H9 (cell line): Measurements from ENCODE around the gene ZIM2. TPM values are rescaled to one million over a fixed set of nuclear protein-coding genes. Genes with fewer than 3 reads are reported as not detected.

Experiments used
- DNase-seq: peaks from one replicate; pipeline ENCODE4 v3.0.0-alpha.2; 2017
- H2AFZ ChIP-seq: one replicate; pipeline ENCODE4 v1.6.1; 2013; ENCODE audit warnings: mild to moderate bottlenecking, low read length, control low read depth, moderate library complexity
- H2AK5ac ChIP-seq: 2 replicates; pipeline ENCODE4 v1.6.1; 2013; ENCODE audit warnings: low read length, control low read depth, mixed read lengths; ENCODE audit not compliant: insufficient read length
- H2BK120ac ChIP-seq: one replicate; pipeline ENCODE4 v1.6.1; 2013; ENCODE audit warnings: low read depth, mild to moderate bottlenecking, low read length, control low read depth, inconsistent platforms; ENCODE audit not compliant: poor library complexity, severe bottlenecking
- H2BK12ac ChIP-seq: 2 replicates; pipeline ENCODE4 v1.6.1; 2013; ENCODE audit warnings: low read length, control low read depth, mixed read lengths, low read depth; ENCODE audit not compliant: insufficient read length
- H2BK15ac ChIP-seq: 2 replicates; pipeline ENCODE4 v1.6.1; 2013; ENCODE audit warnings: low read depth, low read length, control low read depth
- H2BK20ac ChIP-seq: one replicate; pipeline ENCODE4 v1.6.1; 2013; ENCODE audit warnings: low read depth, mild to moderate bottlenecking, low read length, control low read depth, inconsistent platforms; ENCODE audit not compliant: poor library complexity, severe bottlenecking
- H2BK5ac ChIP-seq: 2 replicates; pipeline ENCODE4 v1.6.1; 2013; ENCODE audit warnings: low read length, control low read depth, mixed read lengths; ENCODE audit not compliant: insufficient read length
- H3K14ac ChIP-seq: 2 replicates; pipeline ENCODE4 v1.6.1; 2013; ENCODE audit warnings: low read length, control low read depth; ENCODE audit not compliant: insufficient read depth
- H3K18ac ChIP-seq: 2 replicates; pipeline ENCODE4 v1.6.1; 2013; ENCODE audit warnings: low read depth, mild to moderate bottlenecking, mixed read lengths, low read length, control low read depth; ENCODE audit not compliant: insufficient read length
- H3K23ac ChIP-seq: 2 replicates; pipeline ENCODE4 v1.6.1; 2013; ENCODE audit warnings: low read length, control low read depth, mixed read lengths, low read depth; ENCODE audit not compliant: insufficient read length
- H3K23me2 ChIP-seq: 2 replicates; pipeline ENCODE4 v1.6.1; 2013; ENCODE audit warnings: low read depth, mild to moderate bottlenecking, mixed read lengths, low read length, control low read depth; ENCODE audit not compliant: insufficient read length, poor library complexity, severe bottlenecking
- H3K27ac ChIP-seq: 2 replicates; pipeline ENCODE4 v1.5.1; 2013; ENCODE audit warnings: low read length, control low read depth, mixed read lengths, low read depth; ENCODE audit not compliant: insufficient read length
- H3K27me3 ChIP-seq: 2 replicates; pipeline ENCODE4 v1.6.1; 2013; ENCODE audit warnings: low read length, control low read depth, inconsistent platforms; ENCODE audit not compliant: insufficient read depth
- H3K4ac ChIP-seq: 2 replicates; pipeline ENCODE4 v1.6.1; 2013; ENCODE audit warnings: low read depth, mild to moderate bottlenecking, control low read depth, inconsistent platforms, low read length, moderate library complexity
- H3K4me1 ChIP-seq: 2 replicates; pipeline ENCODE4 v1.6.1; 2013; ENCODE audit warnings: low read length, control low read depth, inconsistent platforms; ENCODE audit not compliant: insufficient read depth
- H3K4me2 ChIP-seq: 2 replicates; pipeline ENCODE4 v1.6.1; 2013; ENCODE audit warnings: low read length, control low read depth, mixed read lengths; ENCODE audit not compliant: insufficient read length, insufficient read depth
- H3K56ac ChIP-seq: 2 replicates; pipeline ENCODE4 v1.6.1; 2013; ENCODE audit warnings: low read depth, mild to moderate bottlenecking, mixed read lengths, low read length, control low read depth; ENCODE audit not compliant: insufficient read length
- H3K79me1 ChIP-seq: 2 replicates; pipeline ENCODE4 v1.6.1; 2013; ENCODE audit warnings: low read depth, mild to moderate bottlenecking, moderate library complexity, low read length, control low read depth, inconsistent platforms; ENCODE audit not compliant: insufficient read depth, poor library complexity, severe bottlenecking
- H3K79me2 ChIP-seq: 2 replicates; pipeline ENCODE4 v1.6.1; 2013; ENCODE audit warnings: low read length, control low read depth, inconsistent platforms; ENCODE audit not compliant: insufficient read depth
- H3K9ac ChIP-seq: 2 replicates; pipeline ENCODE4 v1.6.1; 2013; ENCODE audit warnings: low read length, control low read depth, mixed read lengths; ENCODE audit not compliant: insufficient read length; ENCODE audit errors: extremely low read depth
- H3K9me3 ChIP-seq: one replicate; pipeline ENCODE4 v1.6.1; 2013; ENCODE audit warnings: low read depth, low read length, inconsistent platforms; ENCODE audit not compliant: control insufficient read depth
- H3T11ph ChIP-seq: one replicate; pipeline ENCODE4 v1.6.1; 2013; ENCODE audit warnings: mild to moderate bottlenecking, low read length, control low read depth, inconsistent platforms
- H4K20me1 ChIP-seq: one replicate; pipeline ENCODE4 v1.6.1; 2013; ENCODE audit not compliant: control insufficient read depth, insufficient read length, insufficient read depth
- H4K5ac ChIP-seq: 2 replicates; pipeline ENCODE4 v1.6.1; 2013; ENCODE audit warnings: low read depth, mild to moderate bottlenecking, mixed read lengths, low read length, control low read depth; ENCODE audit not compliant: insufficient read length
- H4K8ac ChIP-seq: replicated peaks from 2 replicates; pipeline ENCODE4 v1.6.1; 2013; ENCODE audit warnings: low read length, control low read depth, mixed read lengths, low read depth; ENCODE audit not compliant: insufficient read length
- H4K91ac ChIP-seq: 2 replicates; pipeline ENCODE4 v1.6.1; 2013; ENCODE audit warnings: low read depth, mild to moderate bottlenecking, moderate library complexity, mixed read lengths, low read length, control low read depth; ENCODE audit not compliant: insufficient read length
- H3K27ac Mint-ChIP-seq, 3 experiments: 2 replicates in 2 of 3; 3 replicates in 1 of 3; pipeline ENCODE4 v1.8.0; 2020 to 2021; ENCODE audit warnings: mixed read lengths in 3 of 3, mild to moderate bottlenecking in 1 of 3, moderate library complexity in 1 of 3
- H3K27me3 Mint-ChIP-seq: 2 replicates; pipeline ENCODE4 v1.8.0; 2021; ENCODE audit warnings: low read depth, mild to moderate bottlenecking, moderate library complexity, mixed read lengths
- H3K36me3 Mint-ChIP-seq, 3 experiments: 2 replicates in 2 of 3; 3 replicates in 1 of 3; pipeline ENCODE4 v1.8.0; 2020 to 2021; ENCODE audit warnings: low read depth in 3 of 3, mixed read lengths in 3 of 3; ENCODE audit not compliant: insufficient read depth in 1 of 3
- H3K4me1 Mint-ChIP-seq, 2 experiments: 2 replicates each; pipeline ENCODE4 v1.8.0; 2020; ENCODE audit warnings: mixed read lengths in 2 of 2
- H3K4me3 Mint-ChIP-seq, 2 experiments: 2 replicates in 1 of 2; 3 replicates in 1 of 2; pipeline ENCODE4 v1.8.0; 2020 to 2021; ENCODE audit warnings: mild to moderate bottlenecking in 2 of 2, mixed read lengths in 2 of 2, moderate library complexity in 1 of 2
- H3K9me3 Mint-ChIP-seq, 2 experiments: 2 replicates in 1 of 2; 3 replicates in 1 of 2; pipeline ENCODE4 v1.8.0; 2020; ENCODE audit warnings: mild to moderate bottlenecking in 2 of 2, mixed read lengths in 2 of 2, moderate library complexity in 1 of 2
- WGBS: extraction: QIAGEN DNeasy Blood & Tissue Kit; methylation state at CpG from one replicate; pipeline ENCODE4 v1.1.7; 2013; ENCODE audit warnings: missing lambda C conversion rate, low lambda C conversion rate, mixed read lengths; ENCODE audit not compliant: insufficient read length; ENCODE audit errors: extremely low coverage; 5-methylcytosine and 5-hydroxymethylcytosine counted together
- total RNA-seq: library from RNA; stranded (reverse); gene quantifications from 2 replicates; pipeline ENCODE4 v1.2.1, GENCODE V29; 2021
- TF ChIP-seq, protein P1 (sequence below): fragments of 200-600 bp; sonication (generic); conservative IDR thresholded peaks from 3 replicates; pipeline ENCODE4 v1.8.0; 2021; ENCODE audit warnings: antibody characterized with exemption, mild to moderate bottlenecking

Gene ZIM2
- total RNA-seq, 1 experiment from 2014 or later, result not detected

DNA sequence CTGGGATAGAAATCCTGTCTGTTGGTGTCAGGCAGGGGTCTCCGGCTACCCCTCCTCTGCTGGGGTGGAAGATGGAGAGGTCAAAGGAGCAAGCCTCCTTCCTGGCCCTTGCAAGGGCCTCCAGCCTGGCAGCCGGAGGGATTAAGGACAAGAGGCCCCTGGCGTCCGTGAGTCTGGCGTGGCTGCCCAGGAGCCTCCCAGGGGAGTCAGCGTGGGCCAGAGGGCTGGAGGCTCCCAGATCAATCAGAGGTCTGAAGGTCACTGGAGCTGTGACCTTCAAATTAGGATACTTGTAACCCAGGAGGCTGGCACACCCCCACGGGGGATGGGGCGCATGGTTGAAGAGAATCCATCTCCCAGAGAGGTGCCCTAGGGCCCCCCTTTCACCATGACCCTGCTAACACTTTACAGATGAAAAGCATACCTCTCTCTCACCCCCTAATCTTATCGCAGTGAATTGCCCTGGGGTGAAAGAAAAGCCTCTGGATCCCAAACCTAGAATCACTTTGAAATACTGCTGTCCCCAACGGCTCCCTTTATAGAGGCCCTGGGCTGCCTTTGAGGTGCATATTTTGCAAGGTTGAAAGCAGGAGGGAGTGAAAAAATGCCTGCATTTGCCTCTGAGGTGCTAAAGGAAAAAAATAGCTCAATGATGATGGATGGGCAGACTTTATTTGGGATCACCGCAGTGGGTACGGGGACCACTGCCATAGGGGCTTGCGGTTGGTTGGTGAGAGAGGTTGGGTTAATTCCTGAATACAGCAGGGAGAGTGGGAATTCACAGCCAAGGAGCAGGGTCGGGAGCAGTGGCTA is 44.9 kb upstream of the ZIM2 start:
- TF ChIP-seq, protein P1, sequence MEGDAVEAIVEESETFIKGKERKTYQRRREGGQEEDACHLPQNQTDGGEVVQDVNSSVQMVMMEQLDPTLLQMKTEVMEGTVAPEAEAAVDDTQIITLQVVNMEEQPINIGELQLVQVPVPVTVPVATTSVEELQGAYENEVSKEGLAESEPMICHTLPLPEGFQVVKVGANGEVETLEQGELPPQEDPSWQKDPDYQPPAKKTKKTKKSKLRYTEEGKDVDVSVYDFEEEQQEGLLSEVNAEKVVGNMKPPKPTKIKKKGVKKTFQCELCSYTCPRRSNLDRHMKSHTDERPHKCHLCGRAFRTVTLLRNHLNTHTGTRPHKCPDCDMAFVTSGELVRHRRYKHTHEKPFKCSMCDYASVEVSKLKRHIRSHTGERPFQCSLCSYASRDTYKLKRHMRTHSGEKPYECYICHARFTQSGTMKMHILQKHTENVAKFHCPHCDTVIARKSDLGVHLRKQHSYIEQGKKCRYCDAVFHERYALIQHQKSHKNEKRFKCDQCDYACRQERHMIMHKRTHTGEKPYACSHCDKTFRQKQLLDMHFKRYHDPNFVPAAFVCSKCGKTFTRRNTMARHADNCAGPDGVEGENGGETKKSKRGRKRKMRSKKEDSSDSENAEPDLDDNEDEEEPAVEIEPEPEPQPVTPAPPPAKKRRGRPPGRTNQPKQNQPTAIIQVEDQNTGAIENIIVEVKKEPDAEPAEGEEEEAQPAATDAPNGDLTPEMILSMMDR, result no peak
- Mint-ChIP-seq H3K4me1 (no peaks in the 10 kb centered on the region), H3K27me3 (peaks cover 3% of the 10 kb centered on the region), H3K36me3 (peaks cover 11 to 43% (median 31%) of the 10 kb centered on the region in 3 experiments; a peak in 6 of 7 replicates), H3K4me3 (no peak overlapping the region), H3K27ac (no peak overlapping the region), H3K9me3 (peaks cover 92% of the 10 kb centered on the region in 2 experiments)
- H3K79me1 ChIP-seq, result no peaks in the 10 kb centered on the region
- WGBS, result no CpG with 5 or more reads among the region's 14 CpGs
- H2AFZ ChIP-seq, result no peak overlapping the region
- no peak overlapping the region for H3K14ac ChIP-seq
- H3K4me2 ChIP-seq, result no peak overlapping the region
- no peak overlapping the region for H4K8ac ChIP-seq
- no peaks in the 10 kb centered on the region for H3K79me2 ChIP-seq
- no peaks in the 10 kb centered on the region for H3K4me1 ChIP-seq
- H2BK120ac ChIP-seq, result no peak overlapping the region
- H3K4ac ChIP-seq, result no peak overlapping the region
- no peak overlapping the region for H3K9ac ChIP-seq
- H2BK15ac ChIP-seq, result no peak overlapping the region
- H3K23me2 ChIP-seq, result no peaks in the 10 kb centered on the region
- no peaks in the 10 kb centered on the region for H4K20me1 ChIP-seq
- no peak overlapping the region for H3T11ph ChIP-seq
- no peak overlapping the region for H3K27ac ChIP-seq
- H3K27me3 ChIP-seq, result no peaks in the 10 kb centered on the region
- H3K18ac ChIP-seq, result no peak overlapping the region
- H4K5ac ChIP-seq, result no peak overlapping the region
- no peak overlapping the region for H3K23ac ChIP-seq
- no peak for DNase-seq
- no peak overlapping the region for H2BK12ac ChIP-seq
- H3K9me3 ChIP-seq, result peaks cover 87% of the 10 kb centered on the region
- no peak overlapping the region for H3K56ac ChIP-seq
- H2AK5ac ChIP-seq, result no peak overlapping the region
- no peak overlapping the region for H4K91ac ChIP-seq
- H2BK5ac ChIP-seq, result no peak overlapping the region
- H2BK20ac ChIP-seq, result no peak overlapping the region
